Astrocyte (in vitro differentiated cells and primary cell): ENCODE measurements around the gene POLA1. TPM values are rescaled to one million over a fixed set of nuclear protein-coding genes. Genes with fewer than 3 reads are reported as not detected.

ENCODE experiments used
- DNase-seq: peaks from one replicate; pipeline ENCODE4 v3.0.0-alpha.2; 2010; ENCODE audit warnings: low read depth
- FAIRE-seq: peaks from 2 replicates; lab custom pipeline; 2011; peaks lifted over from hg19 to GRCh38; lab: Jason Lieb, UNC
- H2AFZ ChIP-seq: 2 replicates; pipeline ENCODE4 v1.6.0; 2012; ENCODE audit warnings: low read depth, low read length, inconsistent platforms
- H3K27ac ChIP-seq: 2 replicates; pipeline ENCODE4 v1.5.1; 2011; ENCODE audit warnings: low read depth, low read length, inconsistent platforms
- H3K27me3 ChIP-seq: 2 replicates; pipeline ENCODE4 v1.6.0; 2011; ENCODE audit warnings: low read length, inconsistent platforms; ENCODE audit not compliant: insufficient read depth
- H3K36me3 ChIP-seq: 2 replicates; pipeline ENCODE4 v1.5.1; 2011; ENCODE audit warnings: low read length, inconsistent platforms; ENCODE audit not compliant: insufficient read depth
- H3K4me1 ChIP-seq: 2 replicates; pipeline ENCODE4 v1.5.1; 2011; ENCODE audit warnings: low read length, inconsistent platforms; ENCODE audit not compliant: insufficient read depth
- H3K4me2 ChIP-seq: 2 replicates; pipeline ENCODE4 v1.6.0; 2012; ENCODE audit warnings: low read length, inconsistent platforms
- H3K4me3 ChIP-seq: 2 replicates; pipeline ENCODE4 v1.5.1; 2011; ENCODE audit warnings: low read depth, mild to moderate bottlenecking, low read length, inconsistent platforms; ENCODE audit not compliant: insufficient read depth
- H3K79me2 ChIP-seq: 2 replicates; pipeline ENCODE4 v1.6.0; 2012; ENCODE audit warnings: mild to moderate bottlenecking, low read length, inconsistent platforms; ENCODE audit not compliant: insufficient read depth
- H3K9ac ChIP-seq: 2 replicates; pipeline ENCODE4 v1.6.0; 2012; ENCODE audit warnings: mild to moderate bottlenecking, low read length, inconsistent platforms
- H3K9me3 ChIP-seq: 2 replicates; pipeline ENCODE4 v1.5.1; 2012; ENCODE audit warnings: low read depth, mild to moderate bottlenecking, low read length, inconsistent platforms; ENCODE audit not compliant: insufficient read depth
- H4K20me1 ChIP-seq: 2 replicates; pipeline ENCODE4 v1.6.0; 2012; ENCODE audit warnings: low read length, inconsistent platforms; ENCODE audit not compliant: insufficient read depth
- H3K27ac Mint-ChIP-seq: one replicate; pipeline ENCODE4 v1.8.0; 2021; ENCODE audit warnings: mild to moderate bottlenecking, mixed read lengths; ENCODE audit not compliant: unreplicated experiment
- H3K27me3 Mint-ChIP-seq: one replicate; pipeline ENCODE4 v1.8.0; 2021; ENCODE audit warnings: low read depth, mixed read lengths; ENCODE audit not compliant: unreplicated experiment
- H3K36me3 Mint-ChIP-seq: one replicate; pipeline ENCODE4 v1.8.0; 2021; ENCODE audit warnings: low read depth, mixed read lengths; ENCODE audit not compliant: unreplicated experiment
- H3K4me1 Mint-ChIP-seq: one replicate; pipeline ENCODE4 v1.8.0; 2021; ENCODE audit warnings: low read depth, mixed read lengths; ENCODE audit not compliant: unreplicated experiment
- H3K4me3 Mint-ChIP-seq: one replicate; pipeline ENCODE4 v1.8.0; 2021; ENCODE audit warnings: mild to moderate bottlenecking, moderate library complexity, mixed read lengths; ENCODE audit not compliant: unreplicated experiment
- H3K9me3 Mint-ChIP-seq: one replicate; pipeline ENCODE4 v1.8.0; 2021; ENCODE audit warnings: mild to moderate bottlenecking, mixed read lengths; ENCODE audit not compliant: unreplicated experiment
- CTCF ChIP-seq: IDR thresholded peaks from 2 replicates; pipeline ENCODE4 v1.5.1; 2011; ENCODE audit warnings: low read depth, mild to moderate bottlenecking, inconsistent platforms, low read length, moderate library complexity; ENCODE audit not compliant: insufficient read depth
- EZH2 ChIP-seq: IDR thresholded peaks from 2 replicates; pipeline ENCODE4 v1.6.1; 2012; ENCODE audit warnings: mild to moderate bottlenecking, low read length, inconsistent platforms; ENCODE audit not compliant: insufficient read depth
- total RNA-seq: library from RNA; stranded (reverse); gene quantifications from 2 replicates; pipeline ENCODE4 v1.2.1, GENCODE V29; 2021

The POLA1 gene
- total RNA-seq, 1 donor from 2014 or later: 4.9 TPM

GRCh38 chrX:25029288-25029825, 335.6 kb downstream of the POLA1 start:
- no peaks in the 10 kb centered on the region for H3K4me1 ChIP-seq
- H3K36me3 Mint-ChIP-seq: no peaks in the 10 kb centered on the region
- H3K27ac ChIP-seq: no peak overlapping the region
- TF ChIP-seq EZH2: no peak
- no peak for TF ChIP-seq CTCF
- no peak overlapping the region for H2AFZ ChIP-seq
- H3K79me2 ChIP-seq: no peaks in the 10 kb centered on the region
- H3K27me3 ChIP-seq: peaks cover 5% of the 10 kb centered on the region
- H3K27me3 Mint-ChIP-seq: peaks cover 5% of the 10 kb centered on the region
- no peak overlapping the region for H3K27ac Mint-ChIP-seq
- no peaks in the 10 kb centered on the region for H3K9me3 Mint-ChIP-seq
- H4K20me1 ChIP-seq: no peaks in the 10 kb centered on the region
- H3K4me2 ChIP-seq: peak overlapping the region; percentile 46
- DNase-seq (no peak), FAIRE-seq (no peak)
- no peak overlapping the region for H3K9ac ChIP-seq
- no peaks in the 10 kb centered on the region for H3K9me3 ChIP-seq
- H3K36me3 ChIP-seq: no peaks in the 10 kb centered on the region
- peaks cover 5% of the 10 kb centered on the region for H3K4me1 Mint-ChIP-seq
- H3K4me3 Mint-ChIP-seq: no peak overlapping the region
- no peak overlapping the region for H3K4me3 ChIP-seq

- no peaks in the 10 kb centered on the region for H3K36me3 Mint-ChIP-seq
- no peak overlapping the region for H3K4me2 ChIP-seq
- no peaks in the 10 kb centered on the region for H3K9me3 ChIP-seq
- no peaks in the 10 kb centered on the region for H3K27me3 Mint-ChIP-seq
- H2AFZ ChIP-seq: no peak overlapping the region
- H3K27ac Mint-ChIP-seq: no peak overlapping the region
- no peaks in the 10 kb centered on the region for H3K36me3 ChIP-seq
- no peaks in the 10 kb centered on the region for H3K79me2 ChIP-seq
- FAIRE-seq (peak; percentile 68), DNase-seq (no peak)
- no peak overlapping the region for H3K4me3 ChIP-seq
- H4K20me1 ChIP-seq: no peaks in the 10 kb centered on the region
- no peaks in the 10 kb centered on the region for H3K27me3 ChIP-seq
- TF ChIP-seq CTCF (no peak), EZH2 (no peak)
- H3K9ac ChIP-seq: no peak overlapping the region
- no peak overlapping the region for H3K4me3 Mint-ChIP-seq
- peaks cover 2% of the 10 kb centered on the region for H3K9me3 Mint-ChIP-seq
- H3K4me1 Mint-ChIP-seq: no peaks in the 10 kb centered on the region
- H3K27ac ChIP-seq: no peak overlapping the region
- H3K4me1 ChIP-seq: no peaks in the 10 kb centered on the region
Observed at GRCh38 chrX:25034889-25035288, 341.2 kb downstream of the POLA1 start.

GRCh38 chrX:25039036-25039435, 345.3 kb downstream of the POLA1 start:
- H3K4me1 ChIP-seq: no peaks in the 10 kb centered on the region
- Mint-ChIP-seq H3K9me3 (peaks cover 2% of the 10 kb centered on the region), H3K27ac (no peak overlapping the region), H3K27me3 (no peaks in the 10 kb centered on the region), H3K4me1 (no peaks in the 10 kb centered on the region), H3K4me3 (no peak overlapping the region), H3K36me3 (no peaks in the 10 kb centered on the region)
- no peak overlapping the region for H3K4me3 ChIP-seq
- DNase-seq (no peak), FAIRE-seq (no peak)
- H3K27ac ChIP-seq: no peak overlapping the region
- no peaks in the 10 kb centered on the region for H3K79me2 ChIP-seq
- H3K27me3 ChIP-seq: no peaks in the 10 kb centered on the region
- no peaks in the 10 kb centered on the region for H3K36me3 ChIP-seq
- no peaks in the 10 kb centered on the region for H3K9me3 ChIP-seq
- H2AFZ ChIP-seq: no peak overlapping the region
- no peak overlapping the region for H3K4me2 ChIP-seq
- no peak for TF ChIP-seq EZH2
- TF ChIP-seq CTCF: no peak
- H3K9ac ChIP-seq: no peak overlapping the region
- no peaks in the 10 kb centered on the region for H4K20me1 ChIP-seq
